Hindlimb muscle (tissue), 1 donor: ENCODE measurements around the gene PEAK3. TPM values are rescaled to one million over a fixed set of nuclear protein-coding genes. Genes with fewer than 3 reads are reported as not detected.
A peak's percentile ranks its signal among the peaks of the same experiment; 100 is the strongest.

Experiments used
- DNase-seq: peaks from one replicate; pipeline ENCODE4 v3.0.0-alpha.2; 2013
- polyA plus RNA-seq: library from polyadenylated mRNA; unstranded; fragments of 120-200 nt; gene quantifications from one replicate; pipeline ENCODE4 v1.2.1, GENCODE V29; 2013; ENCODE audit not compliant: insufficient read length

The PEAK3 gene
- polyA plus RNA-seq, result not detected

- DNase-seq, result peak; percentile 66
Observed at GRCh38 chr19:2282062-2282861, at the start of gene PEAK3. PEAK3 (minus strand) TSS chr19:2282175; CDS start chr19:2280931, 1,244 bp downstream.

- DNase-seq, result no peak
Observed at GRCh38 chr19:2330632-2331284, 48.8 kb upstream of the PEAK3 start.

- no peak for DNase-seq
Observed at GRCh38 chr19:2330255-2330631, 48.3 kb upstream of the PEAK3 start.

GRCh38 chr19:2329501-2329916, 47.5 kb upstream of the PEAK3 start:
- no peak for DNase-seq

GRCh38 chr19:2329149-2329478, 47.1 kb upstream of the PEAK3 start:
- no peak for DNase-seq

GRCh38 chr19:2328401-2329148, 46.6 kb upstream of the PEAK3 start, which contains the start of the genes LSM7 and SPPL2B:
LSM7 (minus strand) TSS chr19:2328586; CDS start chr19:2328566, 20 bp downstream.
SPPL2B (plus strand) TSS chr19:2328684; CDS start chr19:2328710, 26 bp downstream.
- DNase-seq, result peak; percentile 95

- DNase-seq, result no peak
Observed at GRCh38 chr19:2327773-2328400, 45.9 kb upstream of the PEAK3 start.

GRCh38 chr19:2326699-2327360, 44.9 kb upstream of the PEAK3 start:
- DNase-seq, result no peak

GRCh38 chr19:2325281-2326046, 43.5 kb upstream of the PEAK3 start:
- no peak for DNase-seq

GRCh38 chr19:2324220-2324948, 42.4 kb upstream of the PEAK3 start:
- DNase-seq, result no peak

GRCh38 chr19:2323707-2324106, 41.7 kb upstream of the PEAK3 start:
- no peak for DNase-seq

- DNase-seq, result no peak
Observed at GRCh38 chr19:2321565-2322283, 39.7 kb upstream of the PEAK3 start.

- DNase-seq, result no peak
Observed at GRCh38 chr19:2320939-2321338, 39.0 kb upstream of the PEAK3 start.

GRCh38 chr19:2320049-2320448, 38.1 kb upstream of the PEAK3 start:
- no peak for DNase-seq

- DNase-seq, result no peak
Observed at GRCh38 chr19:2319551-2319950, 37.6 kb upstream of the PEAK3 start.

GRCh38 chr19:2318923-2319322, 36.9 kb upstream of the PEAK3 start:
- no peak for DNase-seq

GRCh38 chr19:2317756-2318155, 35.8 kb upstream of the PEAK3 start:
- DNase-seq, result no peak

- DNase-seq, result no peak
Observed at GRCh38 chr19:2317300-2317699, 35.3 kb upstream of the PEAK3 start.

- DNase-seq, result peak; percentile 40
Observed at GRCh38 chr19:2315818-2316353, 33.9 kb upstream of the PEAK3 start.
